Body of pancreas (tissue), 4 donors: Measurements from ENCODE around the gene NME7.

Experiments used
- CTCF ChIP-seq, 7 experiments: fragments of 450-650 bp in 4 of 7; fragments of 200-600 bp in 3 of 7; sonication (generic) in 3 of 7; IDR thresholded peaks; one replicate each; pipeline ENCODE4 v1.5.1; 2016 to 2019; ENCODE audit warnings: antibody characterized with exemption in 7 of 7
- POLR2A ChIP-seq, 3 donors: fragments of 450-650 bp; IDR thresholded peaks; one replicate each; pipeline ENCODE4 v1.6.1; 2016; ENCODE audit warnings: antibody characterized with exemption in 3 of 3, mild to moderate bottlenecking in 2 of 3

GRCh38 chr1:169212088-169212487 is 155.5 kb downstream of the NME7 start:
- TF ChIP-seq CTCF (IDR thresholded peaks at IDR 0.05) (no peak), POLR2A (IDR thresholded peaks at IDR 0.05) (no peak)
